ENCODE data around the gene FAM228A.

FAM228A gene

DNA sequence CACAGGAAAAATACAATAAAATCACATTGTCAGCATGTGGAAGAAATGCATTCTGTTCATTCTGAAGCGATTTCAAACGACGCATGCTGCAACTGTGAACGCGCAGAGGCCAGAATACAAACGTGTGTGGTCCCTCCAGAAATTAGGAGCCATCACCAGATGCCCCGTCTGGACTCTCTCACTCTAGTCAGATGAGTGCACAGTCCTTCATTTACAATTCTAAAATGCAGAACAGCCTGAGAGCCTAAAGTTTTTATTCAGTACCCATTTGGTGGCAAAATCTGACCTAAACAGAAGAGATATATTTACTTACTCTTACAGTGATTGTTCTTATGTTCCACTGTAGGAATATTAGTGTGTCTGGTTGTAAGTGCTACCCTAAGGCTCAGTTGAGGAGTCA is 36.6 kb downstream of the FAM228A start:
- no peak for TF ChIP-seq USF1 (IDR thresholded peaks at IDR 0.05)
- TF ChIP-seq NFIC (IDR thresholded peaks at IDR 0.05) = no peak
- TF ChIP-seq ZBTB7A (IDR thresholded peaks at IDR 0.05; ENCODE audit: low read depth) = no peak
- no peak for TF ChIP-seq CREB1 (IDR thresholded peaks at IDR 0.05; ENCODE audit: low read depth)
- no peak for TF ChIP-seq YY1 (IDR thresholded peaks at IDR 0.05; ENCODE audit: low read depth)
- no peak for TF ChIP-seq TEAD4 (IDR thresholded peaks at IDR 0.05)
- TF ChIP-seq TAF1 (IDR thresholded peaks at IDR 0.05; ENCODE audit: low read depth) = no peak
- TF ChIP-seq TCF12 (IDR thresholded peaks at IDR 0.05; ENCODE audit: low read depth) = no peak
- TF ChIP-seq MAX (IDR thresholded peaks at IDR 0.05) = no peak
- TF ChIP-seq, protein P1, sequence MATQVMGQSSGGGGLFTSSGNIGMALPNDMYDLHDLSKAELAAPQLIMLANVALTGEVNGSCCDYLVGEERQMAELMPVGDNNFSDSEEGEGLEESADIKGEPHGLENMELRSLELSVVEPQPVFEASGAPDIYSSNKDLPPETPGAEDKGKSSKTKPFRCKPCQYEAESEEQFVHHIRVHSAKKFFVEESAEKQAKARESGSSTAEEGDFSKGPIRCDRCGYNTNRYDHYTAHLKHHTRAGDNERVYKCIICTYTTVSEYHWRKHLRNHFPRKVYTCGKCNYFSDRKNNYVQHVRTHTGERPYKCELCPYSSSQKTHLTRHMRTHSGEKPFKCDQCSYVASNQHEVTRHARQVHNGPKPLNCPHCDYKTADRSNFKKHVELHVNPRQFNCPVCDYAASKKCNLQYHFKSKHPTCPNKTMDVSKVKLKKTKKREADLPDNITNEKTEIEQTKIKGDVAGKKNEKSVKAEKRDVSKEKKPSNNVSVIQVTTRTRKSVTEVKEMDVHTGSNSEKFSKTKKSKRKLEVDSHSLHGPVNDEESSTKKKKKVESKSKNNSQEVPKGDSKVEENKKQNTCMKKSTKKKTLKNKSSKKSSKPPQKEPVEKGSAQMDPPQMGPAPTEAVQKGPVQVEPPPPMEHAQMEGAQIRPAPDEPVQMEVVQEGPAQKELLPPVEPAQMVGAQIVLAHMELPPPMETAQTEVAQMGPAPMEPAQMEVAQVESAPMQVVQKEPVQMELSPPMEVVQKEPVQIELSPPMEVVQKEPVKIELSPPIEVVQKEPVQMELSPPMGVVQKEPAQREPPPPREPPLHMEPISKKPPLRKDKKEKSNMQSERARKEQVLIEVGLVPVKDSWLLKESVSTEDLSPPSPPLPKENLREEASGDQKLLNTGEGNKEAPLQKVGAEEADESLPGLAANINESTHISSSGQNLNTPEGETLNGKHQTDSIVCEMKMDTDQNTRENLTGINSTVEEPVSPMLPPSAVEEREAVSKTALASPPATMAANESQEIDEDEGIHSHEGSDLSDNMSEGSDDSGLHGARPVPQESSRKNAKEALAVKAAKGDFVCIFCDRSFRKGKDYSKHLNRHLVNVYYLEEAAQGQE (IDR thresholded peaks at IDR 0.05; ENCODE audit: low read depth) = no peak
- no peak for TF ChIP-seq RAD21 (IDR thresholded peaks at IDR 0.05; ENCODE audit: low read depth)
- TF ChIP-seq EP300 (IDR thresholded peaks at IDR 0.05; ENCODE audit: borderline replicate concordance) = no peak
- no peak for TF ChIP-seq EGR1 (IDR thresholded peaks at IDR 0.05)

DNA sequence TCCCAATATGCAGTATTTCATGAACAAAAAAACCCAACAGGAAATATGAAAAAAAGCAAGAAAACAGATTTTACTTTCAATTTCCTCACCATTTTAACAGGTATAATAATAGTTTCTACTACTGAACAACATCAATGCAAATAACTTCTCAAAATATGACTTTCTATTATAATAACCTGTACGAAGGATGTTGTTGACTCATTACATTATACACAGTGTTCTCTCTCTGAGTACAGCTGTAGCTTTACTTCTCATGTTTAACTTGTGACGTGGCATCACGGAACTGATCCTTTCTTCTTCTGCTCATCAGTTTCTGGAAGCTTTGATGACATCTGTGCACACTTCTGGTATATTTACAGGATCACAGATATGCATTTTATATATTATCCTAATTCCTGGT is 40.0 kb downstream of the FAM228A start:
- TF ChIP-seq ZBTB7A (IDR thresholded peaks at IDR 0.05; ENCODE audit: low read depth) = no peak
- TF ChIP-seq CEBPB (IDR thresholded peaks at IDR 0.05) = no peak
- TF ChIP-seq TEAD4 (IDR thresholded peaks at IDR 0.05) = no peak
- no peak for TF ChIP-seq YY1 (IDR thresholded peaks at IDR 0.05; ENCODE audit: low read depth)
- no peak for TF ChIP-seq USF1 (IDR thresholded peaks at IDR 0.05)
- no peak for TF ChIP-seq EP300 (IDR thresholded peaks at IDR 0.05; ENCODE audit: borderline replicate concordance)
- TF ChIP-seq TAF1 (IDR thresholded peaks at IDR 0.05; ENCODE audit: low read depth) = no peak
- TF ChIP-seq EGR1 (IDR thresholded peaks at IDR 0.05) = no peak
- TF ChIP-seq, protein P1 (IDR thresholded peaks at IDR 0.05; ENCODE audit: low read depth) = no peak
- no peak for TF ChIP-seq FOXM1 (IDR thresholded peaks at IDR 0.05; ENCODE audit: borderline replicate concordance, low read depth)
- no peak for TF ChIP-seq TCF12 (IDR thresholded peaks at IDR 0.05; ENCODE audit: low read depth)
- TF ChIP-seq NFIC (IDR thresholded peaks at IDR 0.05) = no peak
- no peak for TF ChIP-seq MAX (IDR thresholded peaks at IDR 0.05)
- TF ChIP-seq CREB1 (IDR thresholded peaks at IDR 0.05; ENCODE audit: low read depth) = no peak
- TF ChIP-seq RAD21 (IDR thresholded peaks at IDR 0.05; ENCODE audit: low read depth) = no peak

GRCh38 chr2:24220554-24221291 is 45.9 kb downstream of the FAM228A start:
- TF ChIP-seq EP300 (IDR thresholded peaks at IDR 0.05; ENCODE audit: borderline replicate concordance) (no peak), CEBPB (IDR thresholded peaks at IDR 0.05) (no peak), TEAD4 (IDR thresholded peaks at IDR 0.05) (no peak), EGR1 (IDR thresholded peaks at IDR 0.05) (no peak), CREB1 (IDR thresholded peaks at IDR 0.05; ENCODE audit: low read depth) (no peak), NFIC (IDR thresholded peaks at IDR 0.05) (no peak), MAX (IDR thresholded peaks at IDR 0.05) (no peak), FOXM1 (IDR thresholded peaks at IDR 0.05; ENCODE audit: borderline replicate concordance, low read depth) (no peak), ZBTB7A (IDR thresholded peaks at IDR 0.05; ENCODE audit: low read depth) (no peak), RAD21 (IDR thresholded peaks at IDR 0.05; ENCODE audit: low read depth) (no peak), YY1 (IDR thresholded peaks at IDR 0.05; ENCODE audit: low read depth) (no peak), TAF1 (IDR thresholded peaks at IDR 0.05; ENCODE audit: low read depth) (no peak), TCF12 (IDR thresholded peaks at IDR 0.05; ENCODE audit: low read depth) (no peak), USF1 (IDR thresholded peaks at IDR 0.05) (no peak)
- TF ChIP-seq, protein P1 (IDR thresholded peaks at IDR 0.05; ENCODE audit: low read depth) = no peak

All from Ishikawa (cell line).